Upper lobe of left lung (tissue), 6 donors: ENCODE measurements around the gene ISOC2. TPM values are rescaled to one million over a fixed set of nuclear protein-coding genes. Genes with fewer than 3 reads are reported as not detected.
"Not testable (repeated sequence)": the region's sequence is repeated elsewhere in the genome, so short reads cannot be mapped to it uniquely, and the experiment has no call there.

Source experiments
- ATAC-seq, 2 donors: fragments of 200-7000 bp; cut with Tn5 transposase; one replicate each; pipeline ENCODE4 v1.9.1; 2022; ENCODE audit warnings: mild to moderate bottlenecking in 2 of 2, moderate library complexity in 2 of 2; ENCODE audit not compliant: low FRiP score in 2 of 2
- DNase-seq, 2 donors: peaks; one replicate each; pipeline ENCODE4 v3.0.0-alpha.2; 2019 to 2020
- H3K27ac ChIP-seq, 4 donors: fragments of 200-600 bp; sonication (generic); one replicate each; pipeline ENCODE4 v1.5.1; 2016 to 2019
- H3K27me3 ChIP-seq, 4 donors: fragments of 200-600 bp; sonication (generic); one replicate each; pipeline ENCODE4 v1.5.1; 2017 to 2019
- H3K36me3 ChIP-seq, 4 donors: fragments of 200-600 bp; sonication (generic); one replicate each; pipeline ENCODE4 v1.5.1; 2016 to 2019
- H3K4me1 ChIP-seq, 4 donors: fragments of 200-600 bp; sonication (generic); one replicate each; pipeline ENCODE4 v1.5.1; 2018 to 2019
- H3K4me3 ChIP-seq, 4 donors: fragments of 200-600 bp; sonication (generic); one replicate each; pipeline ENCODE4 v1.5.1; 2017 to 2019; ENCODE audit warnings: mild to moderate bottlenecking in 2 of 4, moderate library complexity in 1 of 4
- H3K9me3 ChIP-seq, 4 donors: fragments of 200-600 bp; sonication (generic); one replicate each; pipeline ENCODE4 v1.5.1; 2018 to 2019
- CTCF ChIP-seq, 6 experiments: fragments of 450-650 bp in 4 of 6; fragments of 200-600 bp in 2 of 6; sonication (generic) in 2 of 6; IDR thresholded peaks; one replicate each; pipeline ENCODE4 v1.5.1; 2016 to 2019; ENCODE audit warnings: antibody characterized with exemption in 6 of 6
- EP300 ChIP-seq, 4 donors: sonication (generic); formaldehyde crosslinking; IDR thresholded peaks; one replicate each; pipeline ENCODE4 v1.5.1; 2017; ENCODE audit warnings: antibody characterized with exemption in 4 of 4, control low read depth in 2 of 4
- POLR2A ChIP-seq, 4 donors: fragments of 450-650 bp; IDR thresholded peaks; one replicate each; pipeline ENCODE4 v1.5.1; 2016 to 2017; ENCODE audit warnings: antibody characterized with exemption in 4 of 4, mild to moderate bottlenecking in 2 of 4
- POLR2AphosphoS5 ChIP-seq, 2 donors: sonication (generic); formaldehyde crosslinking; IDR thresholded peaks; one replicate each; pipeline ENCODE4 v1.5.1; 2017; ENCODE audit warnings: antibody characterized with exemption in 2 of 2
- WGBS, 2 donors: methylation state at CpG; one replicate each; pipeline ENCODE4 v1.1.5; 2017 to 2018; 5-methylcytosine and 5-hydroxymethylcytosine counted together
- total RNA-seq, 6 donors: library from RNA; depleted of rRNA in 4 of 6; stranded (reverse); fragments of >200 nt in 4 of 6; gene quantifications; one replicate each; pipeline versions ENCODE4 v1.1.0 to v1.2.1, GENCODE V29; 2016 to 2021
- donor health status: DM: no; HTN: no; CAD: no; lungs with moderate emphysema.
- donor health status: DM: no; HTN: yes; CAD: no; lungs with severe emphysema.

ISOC2 gene
- total RNA-seq, 6 donors from 2014 or later: 4.2 to 44.8 (median 36.7) TPM

DNA sequence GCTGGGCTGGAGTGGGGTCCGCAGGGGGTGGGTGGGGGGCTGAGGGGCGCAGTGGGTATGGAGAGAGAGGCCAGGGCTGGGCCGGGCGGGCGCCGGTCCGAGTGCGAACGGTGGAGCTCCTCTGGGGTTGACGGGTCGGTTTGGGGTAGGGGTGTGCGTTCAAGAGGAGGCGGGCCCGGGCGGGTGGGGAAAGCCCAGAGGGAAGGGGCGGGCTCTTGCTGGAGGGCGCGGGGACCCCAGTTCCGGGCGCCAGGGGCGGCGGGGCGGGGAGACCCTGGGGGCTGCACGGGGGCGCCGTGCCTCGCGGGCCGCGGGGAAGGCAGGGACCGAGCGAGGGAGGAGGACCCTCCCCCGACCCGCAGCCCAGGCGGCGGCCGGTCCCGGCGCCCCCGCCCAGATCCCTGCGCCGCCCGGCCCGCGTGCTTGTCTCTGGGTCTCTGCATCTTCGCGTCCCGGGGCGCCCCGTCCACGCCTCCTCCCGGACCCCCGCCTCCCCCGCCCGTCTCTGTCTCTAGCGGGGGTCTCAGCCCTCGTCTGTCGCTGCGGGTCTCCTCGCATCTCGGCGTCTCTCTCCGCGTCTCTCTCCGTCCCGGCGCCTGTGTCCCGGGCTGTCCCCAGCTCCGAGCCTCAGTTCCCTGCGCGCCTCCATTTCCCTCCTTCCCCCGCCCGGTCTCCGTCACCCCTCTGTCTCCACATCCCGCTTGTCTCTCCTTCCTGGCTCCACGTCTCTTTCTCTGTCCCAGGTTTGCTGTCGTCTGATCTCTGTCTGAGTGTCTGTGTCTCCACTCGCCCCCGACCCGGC lies 10.1 kb downstream of the ISOC2 start:
- Histone ChIP-seq H3K4me3 (peak overlapping the region in 2 of 4 donors; percentile 10 to 21), H3K9me3 (no peaks in the 10 kb centered on the region), H3K36me3 (peaks cover 0 to 20% (median 9%) of the 10 kb centered on the region in 4 donors), H3K27me3 (peaks cover 7 to 27% (median 16%) of the 10 kb centered on the region in 4 donors), H3K4me1 (peaks cover 15 to 22% (median 20%) of the 10 kb centered on the region in 4 donors), H3K27ac (no peak overlapping the region)
- 1 to 3% methylated on average over 23 to 34 of the region's 80 CpGs for WGBS, 2 donors
- DNase-seq: peak in 1 of 2 donors; percentile 85
- ATAC-seq: peak in 1 of 2 donors; percentile 8
- TF ChIP-seq POLR2AphosphoS5 (IDR thresholded peaks at IDR 0.05) (no peak), POLR2A (IDR thresholded peaks at IDR 0.05) (no peak)

DNA sequence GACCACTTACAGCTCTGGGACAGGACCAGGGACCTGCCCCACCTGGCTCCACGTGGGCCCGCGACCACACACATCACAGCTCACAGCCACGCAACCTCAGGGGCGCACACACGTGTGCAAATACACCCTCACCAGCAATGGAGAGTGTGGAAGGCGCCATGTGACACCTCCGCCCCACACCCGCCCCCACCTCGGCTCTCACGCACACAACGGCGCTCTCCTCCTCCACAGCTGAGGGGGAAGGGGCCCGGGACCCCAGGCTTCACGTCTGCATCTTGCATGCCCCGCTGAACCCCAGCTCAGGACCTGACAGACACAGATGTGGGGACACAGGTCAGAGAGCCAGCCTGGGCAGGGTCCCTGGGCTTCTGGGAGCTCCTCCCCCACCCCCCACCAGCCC lies 12.0 kb downstream of the ISOC2 start:
- TF ChIP-seq CTCF (IDR thresholded peaks at IDR 0.05) (no peak), POLR2AphosphoS5 (IDR thresholded peaks at IDR 0.05) (no peak), EP300 (IDR thresholded peaks at IDR 0.05) (no peak), POLR2A (IDR thresholded peaks at IDR 0.05) (no peak)
- H3K4me1 ChIP-seq: peaks cover 15 to 22% (median 20%) of the 10 kb centered on the region in 4 donors
- WGBS, 2 donors: 38 to 40% methylated on average over 5 to 16 of the region's 16 CpGs
- peaks cover 7 to 28% (median 20%) of the 10 kb centered on the region in 4 donors for H3K27me3 ChIP-seq
- H3K4me3 ChIP-seq: no peak overlapping the region
- ATAC-seq (no peak), DNase-seq (no peak)
- H3K36me3 ChIP-seq: peaks cover 0 to 7% (median 0%) of the 10 kb centered on the region in 4 donors
- H3K27ac ChIP-seq: no peak overlapping the region
- H3K9me3 ChIP-seq: no peaks in the 10 kb centered on the region

DNA sequence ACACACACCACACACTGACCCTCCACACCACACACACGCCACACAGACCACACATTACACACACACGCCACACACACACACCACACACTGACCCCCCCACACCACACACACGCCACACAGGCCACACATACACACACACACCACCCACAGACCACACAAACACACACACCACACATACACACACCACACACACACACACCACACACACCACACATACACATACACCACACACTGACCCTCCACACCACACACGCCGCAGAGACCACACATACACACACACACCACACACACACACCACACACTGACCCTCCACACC lies 13.3 kb downstream of the ISOC2 start:
- H3K4me3 ChIP-seq, H3K9me3 ChIP-seq, H3K27ac ChIP-seq, H3K36me3 ChIP-seq, DNase-seq, ATAC-seq: not testable (repeated sequence)
- peaks cover 7 to 40% (median 27%) of the 10 kb centered on the region in 4 donors for H3K27me3 ChIP-seq
- H3K4me1 ChIP-seq: peaks cover 15 to 26% (median 20%) of the 10 kb centered on the region in 4 donors
- 87 to 90% methylated on average over 5 of the region's 5 CpGs for WGBS, 2 donors

GRCh38 chr19:55447421-55448174 lies 13.8 kb downstream of the ISOC2 start:
- Histone ChIP-seq H3K36me3 (no peaks in the 10 kb centered on the region), H3K27me3 (peaks cover 7 to 42% (median 30%) of the 10 kb centered on the region in 4 donors), H3K27ac (no peak overlapping the region), H3K4me3 (no peak overlapping the region), H3K4me1 (peaks cover 15 to 26% (median 16%) of the 10 kb centered on the region in 4 donors), H3K9me3 (no peaks in the 10 kb centered on the region)
- WGBS, 2 donors: 28 to 81% methylated on average over 2 to 16 of the region's 16 CpGs
- DNase-seq (no peak), ATAC-seq (peak in 1 of 2 donors; percentile 23)
- TF ChIP-seq POLR2AphosphoS5 (IDR thresholded peaks at IDR 0.05): no peak
- TF ChIP-seq POLR2A (IDR thresholded peaks at IDR 0.05): no peak
- TF ChIP-seq EP300 (IDR thresholded peaks at IDR 0.05): no peak
- TF ChIP-seq CTCF (IDR thresholded peaks at IDR 0.05): peak in 1 of 6 experiments; percentile 5

GRCh38 chr19:55446060-55446459 lies 15.4 kb downstream of the ISOC2 start:
- 65 to 70% methylated on average over 8 of the region's 8 CpGs for WGBS, 2 donors
- Histone ChIP-seq H3K27ac (no peak overlapping the region), H3K9me3 (no peaks in the 10 kb centered on the region), H3K36me3 (no peaks in the 10 kb centered on the region), H3K4me3 (no peak overlapping the region), H3K4me1 (peaks cover under 1 to 26% (median 4%) of the 10 kb centered on the region in 4 donors), H3K27me3 (peaks cover 1 to 40% (median 25%) of the 10 kb centered on the region in 4 donors)
- DNase-seq: no peak
- no peak for ATAC-seq
- TF ChIP-seq POLR2AphosphoS5 (IDR thresholded peaks at IDR 0.05) (no peak), CTCF (IDR thresholded peaks at IDR 0.05) (no peak), POLR2A (IDR thresholded peaks at IDR 0.05) (no peak), EP300 (IDR thresholded peaks at IDR 0.05) (no peak)
